Hippocampal formation (tissue), 2 donors: Measurements from ENCODE around the gene C5orf22.

ENCODE experiments used
- DNase-seq, 2 donors: peaks; one replicate each; lab custom pipeline; 2025; lab: John Stamatoyannopoulos, UW

The C5orf22 gene

DNA sequence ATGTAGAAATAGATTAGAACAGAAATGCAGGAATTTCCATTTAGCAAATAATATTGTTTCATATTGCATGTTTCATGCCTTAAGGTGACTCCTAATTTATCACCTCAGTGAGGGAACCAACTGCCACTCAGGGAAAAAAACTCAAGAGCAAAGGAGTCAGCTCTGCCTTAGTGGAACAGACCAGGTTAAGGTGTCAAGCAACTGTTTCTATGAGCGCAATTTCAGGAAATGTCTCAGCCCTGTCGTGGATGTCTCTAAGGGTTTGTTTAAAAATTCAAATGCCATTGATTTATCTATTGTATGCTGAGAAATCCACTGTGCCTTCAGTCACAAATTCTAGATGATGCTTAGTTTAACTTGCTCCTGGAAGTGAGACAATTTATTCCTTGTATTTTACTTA is 72.1 kb downstream of the C5orf22 start:
- DNase-seq, result no peak

DNA sequence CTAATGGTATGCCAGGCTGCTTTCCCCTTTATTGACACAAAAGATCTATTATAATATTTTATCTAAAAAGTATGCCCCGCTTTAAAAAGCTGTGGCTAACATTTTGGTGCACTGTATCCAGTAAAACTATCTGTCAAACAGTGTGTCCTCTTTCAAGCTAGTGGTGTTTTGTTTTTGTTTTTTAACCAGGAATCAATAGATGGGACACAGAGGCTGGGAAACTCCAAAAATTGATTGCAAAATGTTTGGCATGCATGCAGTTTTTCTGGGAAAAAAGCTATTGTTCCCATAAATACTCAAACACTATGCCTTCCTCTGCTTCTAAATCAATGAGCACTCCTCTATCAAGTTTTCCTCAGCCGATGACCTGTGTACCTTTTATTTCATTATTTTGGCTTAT is 72.5 kb downstream of the C5orf22 start:
- no peak for DNase-seq
